H1 (cell line): ENCODE results near the gene PHLPP1. TPM values are rescaled to one million over a fixed set of nuclear protein-coding genes. Genes with fewer than 3 reads are reported as not detected.

Experiments
- CTCF ChIA-PET: fragments of 300-600 bp; sonication (Branson Sonifier 250); formaldehyde crosslinking; loops from one replicate; lab custom pipeline; 2021; ENCODE audit not compliant: partially characterized antibody; lab: Charles Lee
- POLR2A ChIA-PET: fragments of 300-600 bp; sonication (Branson Sonifier 250); formaldehyde crosslinking; loops from one replicate; lab custom pipeline; 2021; ENCODE audit warnings: inconsistent platforms; ENCODE audit not compliant: partially characterized antibody; lab: Charles Lee
- DNase-seq, 2 experiments: peaks; one replicate each; pipeline versions ENCODE4 v3.0.0 to v3.0.0-alpha.2; 2010 to 2022; ENCODE audit warnings: low spot score in 2 of 2, low read depth in 1 of 2, mixed read lengths in 1 of 2
- FAIRE-seq: peaks from 2 replicates; lab custom pipeline; 2011; peaks lifted over from hg19 to GRCh38; lab: Jason Lieb, UNC
- H2AFZ ChIP-seq: 2 replicates; pipeline ENCODE4 v1.8.1; 2012; ENCODE audit warnings: low read length, inconsistent platforms
- H2AK5ac ChIP-seq: 2 replicates; pipeline ENCODE4 v1.6.1; 2013; ENCODE audit warnings: low read depth, low read length
- H2BK120ac ChIP-seq: replicated peaks from 2 replicates; pipeline ENCODE3; 2013; ENCODE audit warnings: low read depth, low read length, inconsistent platforms
- H2BK12ac ChIP-seq: 2 replicates; pipeline ENCODE4 v1.6.1; 2013; ENCODE audit warnings: low read depth, low read length
- H2BK15ac ChIP-seq: 2 replicates; pipeline ENCODE4 v1.6.1; 2013; ENCODE audit warnings: low read length
- H2BK20ac ChIP-seq: 2 replicates; pipeline ENCODE4 v1.6.1; 2013; ENCODE audit warnings: low read length
- H2BK5ac ChIP-seq: 2 replicates; pipeline ENCODE4 v1.6.1; 2013; ENCODE audit warnings: low read depth, low read length
- H3K14ac ChIP-seq: 2 replicates; pipeline ENCODE4 v1.6.1; 2013; ENCODE audit warnings: inconsistent platforms; ENCODE audit not compliant: insufficient read length
- H3K18ac ChIP-seq: 2 replicates; pipeline ENCODE4 v1.6.1; 2013; ENCODE audit warnings: low read length; ENCODE audit errors: extremely low read depth
- H3K23ac ChIP-seq: 2 replicates; pipeline ENCODE4 v1.6.1; 2013; ENCODE audit warnings: inconsistent platforms; ENCODE audit not compliant: insufficient read length
- H3K23me2 ChIP-seq: 2 replicates; pipeline ENCODE4 v1.6.1; 2013; ENCODE audit warnings: low read depth, low read length
- H3K27ac ChIP-seq: 2 replicates; pipeline ENCODE4 v1.6.1; 2011; ENCODE audit warnings: low read depth, low read length, inconsistent platforms
- H3K27me3 ChIP-seq, 4 experiments: replicated peaks in 1 of 4; 1 replicate in 1 of 4; 2 replicates in 3 of 4; pipeline versions ENCODE4 v1.6.1 to v1.8.1; 2011 to 2013; ENCODE audit warnings: low read length in 3 of 4, mild to moderate bottlenecking in 3 of 4, inconsistent platforms in 2 of 4, mixed read lengths in 2 of 4, moderate library complexity in 1 of 4; ENCODE audit not compliant: control insufficient read depth in 3 of 4, insufficient read depth in 3 of 4; ENCODE audit errors: extremely low read depth in 1 of 4
- H3K36me3 ChIP-seq, 4 experiments: 2 replicates each; pipeline versions ENCODE4 v1.6.1 to v1.8.1; 2011 to 2013; ENCODE audit warnings: mild to moderate bottlenecking in 4 of 4, low read length in 3 of 4, moderate library complexity in 2 of 4, control low read depth in 1 of 4, inconsistent platforms in 1 of 4; ENCODE audit not compliant: insufficient read depth in 4 of 4, control insufficient read depth in 2 of 4
- H3K4ac ChIP-seq: replicated peaks from 2 replicates; pipeline ENCODE3; 2013; ENCODE audit warnings: low read length, low read depth, mixed read lengths, inconsistent platforms; ENCODE audit not compliant: insufficient read length
- H3K4me1 ChIP-seq, 4 experiments: replicated peaks in 1 of 4; 1 replicate in 1 of 4; 2 replicates in 3 of 4; pipeline versions ENCODE4 v1.6.1 to v1.8.1; 2011 to 2013; ENCODE audit warnings: low read length in 3 of 4, inconsistent platforms in 2 of 4, mixed read lengths in 1 of 4; ENCODE audit not compliant: insufficient read depth in 4 of 4, control insufficient read depth in 3 of 4
- H3K4me2 ChIP-seq, 2 experiments: 2 replicates each; pipeline versions ENCODE4 v1.6.1 to v1.8.1; 2011 to 2013; ENCODE audit warnings: low read depth in 2 of 2, low read length in 2 of 2, control low read depth in 1 of 2, inconsistent platforms in 1 of 2, mild to moderate bottlenecking in 1 of 2; ENCODE audit not compliant: insufficient read depth in 1 of 2
- H3K4me3 ChIP-seq, 4 experiments: fragments of 200-600, 300-600 bp in 1 of 4; sonication (generic), shearing (Covaris generic), sonication (Bioruptor Twin) in 1 of 4; 2 replicates each; pipeline versions ENCODE4 v1.5.1 to v1.8.1; 2011 to 2016; ENCODE audit warnings: low read length in 4 of 4, low read depth in 3 of 4, control low read depth in 2 of 4, inconsistent platforms in 2 of 4, mild to moderate bottlenecking in 2 of 4, mixed read lengths in 1 of 4, moderate library complexity in 1 of 4; ENCODE audit not compliant: insufficient read depth in 2 of 4; ENCODE audit errors: extremely low read depth in 1 of 4
- H3K56ac ChIP-seq: replicated peaks from 2 replicates; pipeline ENCODE3; 2013; ENCODE audit warnings: low read depth, mild to moderate bottlenecking, mixed read lengths, low read length, inconsistent platforms; ENCODE audit not compliant: insufficient read length
- H3K79me1 ChIP-seq: 2 replicates; pipeline ENCODE4 v1.6.1; 2013; ENCODE audit warnings: low read depth, low read length, control low read depth
- H3K79me2 ChIP-seq, 2 experiments: 2 replicates each; pipeline versions ENCODE4 v1.6.1 to v1.8.1; 2012 to 2013; ENCODE audit warnings: low read length in 2 of 2, mild to moderate bottlenecking in 2 of 2, inconsistent platforms in 1 of 2; ENCODE audit not compliant: insufficient read depth in 2 of 2, control insufficient read depth in 1 of 2
- H3K9ac ChIP-seq, 4 experiments: replicated peaks in 1 of 4; 1 replicate in 1 of 4; 2 replicates in 3 of 4; pipeline versions ENCODE4 v1.6.1 to v1.8.1; 2011 to 2013; ENCODE audit warnings: low read depth in 3 of 4, low read length in 3 of 4, control low read depth in 2 of 4, mild to moderate bottlenecking in 2 of 4, moderate library complexity in 2 of 4, inconsistent platforms in 1 of 4; ENCODE audit errors: extremely low read depth in 1 of 4
- H3K9me3 ChIP-seq, 2 experiments: 2 replicates each; pipeline versions ENCODE4 v1.6.1 to v1.8.1; 2012 to 2013; ENCODE audit warnings: mild to moderate bottlenecking in 2 of 2, moderate library complexity in 2 of 2, control low read depth in 1 of 2, inconsistent platforms in 1 of 2, low read depth in 1 of 2, low read length in 1 of 2, mixed read lengths in 1 of 2; ENCODE audit not compliant: insufficient read depth in 2 of 2
- H4K20me1 ChIP-seq, 2 experiments: replicated peaks in 1 of 2; 2 replicates each; pipeline versions ENCODE3 to v1.8.1; 2011 to 2013; ENCODE audit warnings: inconsistent platforms in 2 of 2, low read length in 2 of 2, mild to moderate bottlenecking in 1 of 2; ENCODE audit not compliant: insufficient read depth in 2 of 2, control insufficient read depth in 1 of 2
- H4K5ac ChIP-seq: 2 replicates; pipeline ENCODE4 v1.6.1; 2013; ENCODE audit warnings: low read length, low read depth, mixed read lengths, inconsistent platforms; ENCODE audit not compliant: insufficient read length
- H4K8ac ChIP-seq: 2 replicates; pipeline ENCODE4 v1.8.0; 2013; ENCODE audit warnings: mild to moderate bottlenecking, moderate library complexity, low read length, inconsistent platforms; ENCODE audit not compliant: insufficient read depth; ENCODE audit errors: extremely low read depth
- H4K91ac ChIP-seq: replicated peaks from 2 replicates; pipeline ENCODE3; 2013; ENCODE audit warnings: low read length, mixed read lengths, inconsistent platforms; ENCODE audit not compliant: insufficient read length
- CBX5 ChIP-seq: fragments of 300-800, 300-1000 bp; sonication (generic); IDR thresholded peaks from 2 replicates; pipeline ENCODE4 v1.7.1; 2016; ENCODE audit warnings: antibody characterized with exemption, low read length, low read depth
- CTBP2 ChIP-seq: IDR thresholded peaks from 2 replicates; pipeline ENCODE4 v1.7.0; 2011; ENCODE audit warnings: borderline replicate concordance, mild to moderate bottlenecking, moderate library complexity, mixed read lengths, low read length; ENCODE audit not compliant: insufficient read depth, insufficient read length
- NRF1 ChIP-seq: IDR thresholded peaks from 2 replicates; pipeline ENCODE4 v1.6.1; 2011; ENCODE audit warnings: mild to moderate bottlenecking, low read depth, low read length, improper control_type of control experiment
- POLR2A ChIP-seq, 2 experiments: IDR thresholded peaks; 1 replicate in 1 of 2; 2 replicates in 1 of 2; pipeline ENCODE4 v1.6.1; 2011; ENCODE audit warnings: low read depth in 2 of 2, low read length in 2 of 2, mild to moderate bottlenecking in 2 of 2; ENCODE audit errors: control extremely low read depth in 1 of 2
- POLR2AphosphoS5 ChIP-seq: IDR thresholded peaks from 2 replicates; pipeline ENCODE4 v1.6.1; 2011; ENCODE audit warnings: low read depth, low read length
- ZNF274 ChIP-seq: IDR thresholded peaks from 2 replicates; pipeline ENCODE4 v1.7.0; 2012; ENCODE audit warnings: low read length, borderline replicate concordance; ENCODE audit errors: extremely low read depth
- WGBS, 2 experiments: shearing (Covaris generic) in 1 of 2; methylation state at CpG; one replicate each; pipeline versions ENCODE4 v1.1.6 to v1.1.7; 2013 to 2015; ENCODE audit warnings: low lambda C conversion rate in 2 of 2, mixed read lengths in 2 of 2, inconsistent platforms in 1 of 2, low coverage in 1 of 2, missing lambda C conversion rate in 1 of 2; ENCODE audit not compliant: insufficient replicate concordance in 2 of 2, insufficient coverage in 1 of 2, insufficient read length in 1 of 2; ENCODE audit errors: extremely low coverage in 1 of 2, missing lambda C conversion rate in 1 of 2; 5-methylcytosine and 5-hydroxymethylcytosine counted together
- polyA plus RNA-seq, 7 experiments: library from polyadenylated mRNA; depleted of rRNA in 3 of 7; stranded (reverse) in 5 of 7; unstranded in 2 of 7; fragments of >200 nt in 5 of 7; fragments of 200-250 nt in 2 of 7; gene quantifications; 1 replicate in 5 of 7; 2 replicates in 1 of 7; 4 replicates in 1 of 7; pipeline versions ENCODE4 v1.2.1 to v1.2.3, GENCODE V29; 2011 to 2013; ENCODE audit warnings: missing spikeins in 2 of 7, mixed read lengths in 2 of 7
- total RNA-seq: library from RNA; stranded (reverse); fragmentation: NEBNext Ultra II Directional; extraction: Animal tissue kit (Norgen Biotek cat#: 25700); gene quantifications from 2 replicates; pipeline ENCODE4 v1.2.1, GENCODE V29; 2021
- TF ChIP-seq, protein P1 (sequence below): IDR thresholded peaks from 2 replicates; pipeline ENCODE4 v1.6.1; 2011; ENCODE audit warnings: low read depth, mild to moderate bottlenecking, low read length; ENCODE audit not compliant: insufficient read depth

Gene PHLPP1
- total and polyA plus RNA-seq, 2 of the 8 experiments (the other 6 are each of a cell fraction or from before 2014, with no cell fraction given): 28.0 to 66.3 TPM

DNA sequence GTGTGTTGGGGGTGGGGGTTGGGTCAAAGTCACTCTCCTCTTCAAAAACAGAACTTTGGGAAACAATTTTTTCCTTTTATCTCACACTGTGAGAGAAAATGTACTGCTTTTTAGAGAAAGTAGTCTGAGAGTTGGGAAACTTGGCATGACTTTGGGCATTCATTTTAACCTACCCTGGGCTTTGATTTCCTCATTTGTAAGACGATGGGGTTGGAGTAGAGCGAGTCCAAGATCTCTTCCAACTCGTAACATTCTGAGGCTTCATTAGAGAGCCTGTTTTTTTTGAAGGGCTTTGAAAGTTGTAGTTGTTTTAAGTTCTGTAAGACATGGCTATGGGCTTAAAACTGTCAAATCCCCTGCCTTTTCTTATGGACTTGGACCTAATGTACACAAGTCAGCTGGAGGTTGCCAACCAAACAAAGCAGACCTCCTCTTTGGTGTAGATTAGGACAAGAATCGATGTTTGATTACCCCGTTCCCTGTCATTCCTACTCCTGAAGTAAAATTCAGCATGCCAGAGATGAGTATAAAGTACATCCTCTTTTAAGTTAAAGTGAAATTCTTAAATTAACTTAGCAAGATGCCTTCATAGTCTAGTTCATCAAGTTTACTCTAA is 8.4 kb downstream of the PHLPP1 start:
- Histone ChIP-seq H3K14ac (no peak overlapping the region), H3K4ac (no peak overlapping the region), H2BK120ac (no peak overlapping the region), H3K9ac (no peak overlapping the region), H3K23me2 (0 out of 2 replicates have a peak, but pooled peaks cover 2% of the 10 kb centered on the region), H3K79me1 (no peaks in the 10 kb centered on the region; the same call in 1 of the 2 replicates), H2BK20ac (no peak overlapping the region), H2BK5ac (no peak overlapping the region), H4K8ac (no peak overlapping the region), H2BK12ac (no peak overlapping the region), H3K23ac (no peak overlapping the region), H3K56ac (no peak overlapping the region), H4K91ac (no peak overlapping the region), H3K4me1 (peaks cover 0 to 22% (median 7%) of the 10 kb centered on the region in 4 experiments; a peak in 4 of 7 replicates), H4K20me1 (peaks cover 6 to 10% of the 10 kb centered on the region in 2 experiments), H3K9me3 (no peaks in the 10 kb centered on the region), H3K27me3 (no peaks in the 10 kb centered on the region), H3K79me2 (peaks cover 21 to 100% of the 10 kb centered on the region in 2 experiments), H4K5ac (no peak overlapping the region), H3K36me3 (no peaks in the 10 kb centered on the region), H3K27ac (no peak overlapping the region), H2BK15ac (no peak overlapping the region), H2AFZ (no peak overlapping the region), H3K4me3 (peak overlapping the region in 1 of 4 experiments; percentile 30; a peak in 1 of 8 replicates), H3K18ac (no peak overlapping the region), H2AK5ac (no peak overlapping the region), H3K4me2 (peak overlapping the region; percentile 21 to 39; a peak in 3 of 4 replicates)
- TF ChIP-seq POLR2A (IDR thresholded peaks at IDR 0.05; ENCODE audit: control extremely low read depth in 1 of 2, low read depth in 2 of 2, low read length in 2 of 2): no peak
- TF ChIP-seq NRF1: no peak
- TF ChIP-seq CTBP2: no peak
- TF ChIP-seq CBX5: no peak
- no peak for TF ChIP-seq ZNF274
- TF ChIP-seq POLR2AphosphoS5: no peak
- TF ChIP-seq, protein P1, sequence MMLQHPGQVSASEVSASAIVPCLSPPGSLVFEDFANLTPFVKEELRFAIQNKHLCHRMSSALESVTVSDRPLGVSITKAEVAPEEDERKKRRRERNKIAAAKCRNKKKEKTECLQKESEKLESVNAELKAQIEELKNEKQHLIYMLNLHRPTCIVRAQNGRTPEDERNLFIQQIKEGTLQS: no peak
- 67% methylated on average over 5 of the region's 5 CpGs; no CpG with 5 or more reads in 1 of the 2 experiments for WGBS, 2 experiments
- POLR2A ChIA-PET: no interaction called here
- DNase-seq (no peak), FAIRE-seq (no peak)
- CTCF ChIA-PET: interaction anchor here (0.9 to 1.6 kb wide), 2 partner anchors 13 to 75 kb away, joined by 3 to 7 read pairs; no protein-coding TSS in a partner anchor
